Measurements from ENCODE around the gene FNDC3B.
A peak's percentile ranks its signal among the peaks of the same experiment; 100 is the strongest.

FNDC3B gene

DNA sequence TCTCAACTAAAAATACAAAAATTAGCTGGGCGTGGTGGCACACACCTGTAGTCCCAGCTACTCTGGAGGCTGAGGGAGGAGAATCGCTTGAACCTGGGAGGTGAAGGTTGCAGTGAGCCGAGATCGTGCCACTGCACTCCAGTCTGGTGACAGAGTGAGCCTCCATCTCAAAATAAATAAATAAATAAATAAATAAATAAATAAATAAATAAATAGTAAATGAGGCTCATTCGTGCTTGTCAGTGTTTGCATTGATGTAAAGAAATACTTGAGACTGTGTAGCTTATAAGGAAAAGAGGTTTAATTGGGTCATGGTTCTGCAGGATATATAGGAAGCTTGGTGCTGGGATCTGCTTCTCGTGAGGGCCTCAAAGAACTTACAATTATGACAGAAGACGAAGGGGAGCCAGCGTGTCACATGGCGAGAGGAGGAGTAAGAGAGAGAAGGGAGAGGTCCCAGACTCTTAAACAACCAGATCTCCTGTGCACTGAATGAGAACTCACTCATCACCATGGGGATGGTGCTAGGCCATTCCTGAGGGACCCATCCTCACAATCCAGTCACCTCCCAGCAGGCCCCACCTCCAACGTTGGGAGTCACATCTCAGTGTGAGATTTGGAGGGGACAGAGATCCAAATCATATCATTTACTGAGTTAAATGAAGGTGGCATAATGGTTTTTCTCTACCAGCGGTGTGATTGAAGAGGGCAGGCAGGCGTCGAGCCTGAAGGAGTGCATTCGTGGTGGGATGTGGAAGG, 104.5 kb downstream of the FNDC3B start (continued):
- TF ChIP-seq ZNF175 (tag by site-specific recombination; IDR thresholded peaks at IDR 0.05): no peak
- TF ChIP-seq ZIC2 (tag by site-specific recombination; IDR thresholded peaks at IDR 0.05): no peak
- no peak for TF ChIP-seq ZNF248 (tag by site-specific recombination; IDR thresholded peaks at IDR 0.05)
- 0 out of 2 replicates have a peak, but pooled peaks have one; percentile 50 for TF ChIP-seq OVOL3 (tag by site-specific recombination; IDR thresholded peaks at IDR 0.05)
- no peak for TF ChIP-seq ZNF621 (tag by site-specific recombination; IDR thresholded peaks at IDR 0.05)
- no peak for TF ChIP-seq KLF1 (tag by site-specific recombination; IDR thresholded peaks at IDR 0.05)
- TF ChIP-seq ZNF629 (tag by site-specific recombination; IDR thresholded peaks at IDR 0.05): peak; percentile 85
- TF ChIP-seq ZNF184 (tag by site-specific recombination; IDR thresholded peaks at IDR 0.05): no peak
- TF ChIP-seq TRIM28 (IDR thresholded peaks at IDR 0.05; ENCODE audit: borderline replicate concordance, low read length): no peak
- no peak for TF ChIP-seq ZNF585B (tag by site-specific recombination; IDR thresholded peaks at IDR 0.05)
- TF ChIP-seq ZBTB21 (tag by site-specific recombination; IDR thresholded peaks at IDR 0.05): peak; percentile 47; the same call in 1 of the 2 replicates
- no peak for TF ChIP-seq ZNF416 (tag by site-specific recombination; IDR thresholded peaks at IDR 0.05)
- no peak for TF ChIP-seq ZNF423 (tag by site-specific recombination; IDR thresholded peaks at IDR 0.05)
- TF ChIP-seq ZNF837 (tag by site-specific recombination; IDR thresholded peaks at IDR 0.05): no peak
- no peak for TF ChIP-seq HOXD13 (CRISPR knock-in tag; IDR thresholded peaks at IDR 0.05; ENCODE audit: borderline replicate concordance)
- no peak for TF ChIP-seq ZNF660 (tag by site-specific recombination; IDR thresholded peaks at IDR 0.05)
- no peak for TF ChIP-seq ZNF16 (tag by site-specific recombination; IDR thresholded peaks at IDR 0.05; ENCODE audit: low read depth)
- no peak for TF ChIP-seq ZBTB7A (tag by site-specific recombination; IDR thresholded peaks at IDR 0.05; ENCODE audit: low read depth)
- TF ChIP-seq ZNF26 (tag by site-specific recombination; IDR thresholded peaks at IDR 0.05): no peak
- TF ChIP-seq ZNF571 (tag by site-specific recombination; IDR thresholded peaks at IDR 0.05): no peak
- TF ChIP-seq ZNF114 (tag by site-specific recombination; IDR thresholded peaks at IDR 0.05): no peak
- TF ChIP-seq, protein P1, sequence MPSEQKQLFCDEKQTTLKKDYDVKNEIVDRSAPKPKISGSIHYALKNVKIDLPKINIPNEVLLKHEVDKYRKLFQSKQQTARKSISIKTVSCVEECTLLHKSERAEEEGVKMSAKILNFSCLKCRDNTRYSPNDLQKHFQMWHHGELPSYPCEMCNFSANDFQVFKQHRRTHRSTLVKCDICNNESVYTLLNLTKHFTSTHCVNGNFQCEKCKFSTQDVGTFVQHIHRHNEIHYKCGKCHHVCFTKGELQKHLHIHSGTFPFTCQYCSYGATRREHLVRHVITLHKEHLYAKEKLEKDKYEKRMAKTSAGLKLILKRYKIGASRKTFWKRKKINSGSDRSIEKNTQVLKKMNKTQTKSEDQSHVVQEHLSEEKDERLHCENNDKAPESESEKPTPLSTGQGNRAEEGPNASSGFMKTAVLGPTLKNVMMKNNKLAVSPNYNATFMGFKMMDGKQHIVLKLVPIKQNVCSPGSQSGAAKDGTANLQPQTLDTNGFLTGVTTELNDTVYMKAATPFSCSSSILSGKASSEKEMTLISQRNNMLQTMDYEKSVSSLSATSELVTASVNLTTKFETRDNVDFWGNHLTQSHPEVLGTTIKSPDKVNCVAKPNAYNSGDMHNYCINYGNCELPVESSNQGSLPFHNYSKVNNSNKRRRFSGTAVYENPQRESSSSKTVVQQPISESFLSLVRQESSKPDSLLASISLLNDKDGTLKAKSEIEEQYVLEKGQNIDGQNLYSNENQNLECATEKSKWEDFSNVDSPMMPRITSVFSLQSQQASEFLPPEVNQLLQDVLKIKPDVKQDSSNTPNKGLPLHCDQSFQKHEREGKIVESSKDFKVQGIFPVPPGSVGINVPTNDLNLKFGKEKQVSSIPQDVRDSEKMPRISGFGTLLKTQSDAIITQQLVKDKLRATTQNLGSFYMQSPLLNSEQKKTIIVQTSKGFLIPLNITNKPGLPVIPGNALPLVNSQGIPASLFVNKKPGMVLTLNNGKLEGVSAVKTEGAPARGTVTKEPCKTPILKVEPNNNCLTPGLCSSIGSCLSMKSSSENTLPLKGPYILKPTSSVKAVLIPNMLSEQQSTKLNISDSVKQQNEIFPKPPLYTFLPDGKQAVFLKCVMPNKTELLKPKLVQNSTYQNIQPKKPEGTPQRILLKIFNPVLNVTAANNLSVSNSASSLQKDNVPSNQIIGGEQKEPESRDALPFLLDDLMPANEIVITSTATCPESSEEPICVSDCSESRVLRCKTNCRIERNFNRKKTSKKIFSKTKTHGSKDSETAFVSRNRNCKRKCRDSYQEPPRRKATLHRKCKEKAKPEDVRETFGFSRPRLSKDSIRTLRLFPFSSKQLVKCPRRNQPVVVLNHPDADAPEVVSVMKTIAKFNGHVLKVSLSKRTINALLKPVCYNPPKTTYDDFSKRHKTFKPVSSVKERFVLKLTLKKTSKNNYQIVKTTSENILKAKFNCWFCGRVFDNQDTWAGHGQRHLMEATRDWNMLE (tag by site-specific recombination; conservative IDR thresholded peaks at IDR 0.05; ENCODE audit: low read depth): peak; percentile 93
- TF ChIP-seq ZNF211 (tag by site-specific recombination; IDR thresholded peaks at IDR 0.05; ENCODE audit: low read depth): no peak
- TF ChIP-seq, protein P2, sequence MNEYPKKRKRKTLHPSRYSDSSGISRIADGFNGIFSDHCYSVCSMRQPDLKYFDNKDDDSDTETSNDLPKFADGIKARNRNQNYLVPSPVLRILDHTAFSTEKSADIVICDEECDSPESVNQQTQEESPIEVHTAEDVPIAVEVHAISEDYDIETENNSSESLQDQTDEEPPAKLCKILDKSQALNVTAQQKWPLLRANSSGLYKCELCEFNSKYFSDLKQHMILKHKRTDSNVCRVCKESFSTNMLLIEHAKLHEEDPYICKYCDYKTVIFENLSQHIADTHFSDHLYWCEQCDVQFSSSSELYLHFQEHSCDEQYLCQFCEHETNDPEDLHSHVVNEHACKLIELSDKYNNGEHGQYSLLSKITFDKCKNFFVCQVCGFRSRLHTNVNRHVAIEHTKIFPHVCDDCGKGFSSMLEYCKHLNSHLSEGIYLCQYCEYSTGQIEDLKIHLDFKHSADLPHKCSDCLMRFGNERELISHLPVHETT (tag by site-specific recombination; IDR thresholded peaks at IDR 0.05): 0 out of 2 replicates have a peak, but pooled peaks have one; percentile 45
- TF ChIP-seq YY1 (tag by site-specific recombination; IDR thresholded peaks at IDR 0.05): no peak
- no peak for TF ChIP-seq MYNN (tag by site-specific recombination; IDR thresholded peaks at IDR 0.05; ENCODE audit: borderline replicate concordance)
- no peak for TF ChIP-seq KLF16 (tag by site-specific recombination; IDR thresholded peaks at IDR 0.05)
- TF ChIP-seq ZNF596 (tag by site-specific recombination; IDR thresholded peaks at IDR 0.05): no peak
- TF ChIP-seq BCL6B (tag by site-specific recombination; IDR thresholded peaks at IDR 0.05): no peak
- no peak for TF ChIP-seq ZBTB44 (tag by site-specific recombination; IDR thresholded peaks at IDR 0.05)
- TF ChIP-seq ZNF266 (tag by site-specific recombination; IDR thresholded peaks at IDR 0.05; ENCODE audit: low read depth): peak; percentile 58; the same call in 1 of the 2 replicates
